OCI-LY1 (cell line): ENCODE results near the gene KRTAP2-1.

Experiments
- H2AFZ ChIP-seq: fragments of 200-600 bp; sonication (generic), shearing (Covaris generic); 2 replicates; pipeline ENCODE4 v1.6.0; 2014; ENCODE audit warnings: antibody characterized with exemption, mild to moderate bottlenecking, low read length
- H3F3A ChIP-seq: fragments of 200-600 bp; sonication (generic), shearing (Covaris generic); 2 replicates; pipeline ENCODE4 v1.6.0; 2014; ENCODE audit warnings: mild to moderate bottlenecking, antibody characterized with exemption, low read length, moderate library complexity; ENCODE audit not compliant: insufficient read depth
- H3K27ac ChIP-seq: fragments of 200-600 bp; sonication (generic); 2 replicates; pipeline ENCODE4 v1.5.1; 2014; ENCODE audit warnings: low read length, mixed run types, mild to moderate bottlenecking, low read depth; ENCODE audit not compliant: poor library complexity, severe bottlenecking
- H3K27me3 ChIP-seq: fragments of 200-600 bp; sonication (generic); 2 replicates; pipeline ENCODE4 v1.6.0; 2014; ENCODE audit warnings: antibody characterized with exemption, mild to moderate bottlenecking, low read length, moderate library complexity; ENCODE audit not compliant: insufficient read depth
- H3K36me3 ChIP-seq: fragments of 200-600 bp; sonication (generic); 2 replicates; pipeline ENCODE4 v1.6.1; 2014; ENCODE audit warnings: mild to moderate bottlenecking, antibody characterized with exemption, low read length, moderate library complexity, mixed read lengths; ENCODE audit not compliant: insufficient read depth
- H3K4me1 ChIP-seq: fragments of 200-600 bp; sonication (generic); 2 replicates; pipeline ENCODE4 v1.5.1; 2014; ENCODE audit warnings: mild to moderate bottlenecking, low read length, moderate library complexity; ENCODE audit not compliant: insufficient read depth, severe bottlenecking
- H3K4me2 ChIP-seq: fragments of 200-600 bp; sonication (generic), shearing (Covaris generic); 2 replicates; pipeline ENCODE4 v1.6.1; 2014; ENCODE audit warnings: low read length
- H3K4me3 ChIP-seq: fragments of 200-600 bp; sonication (generic); 2 replicates; pipeline ENCODE4 v1.5.1; 2014; ENCODE audit warnings: low read length, low read depth, mild to moderate bottlenecking, mixed read lengths; ENCODE audit not compliant: poor library complexity, severe bottlenecking
- H3K79me2 ChIP-seq: fragments of 200-600 bp; shearing (Covaris generic); 2 replicates; pipeline ENCODE4 v1.6.1; 2016; ENCODE audit warnings: mixed run types, low read length, mixed read lengths; ENCODE audit not compliant: insufficient read depth
- H3K9ac ChIP-seq: fragments of 200-600 bp; sonication (generic), shearing (Covaris generic); 2 replicates; pipeline ENCODE4 v1.6.1; 2014; ENCODE audit warnings: mild to moderate bottlenecking, low read length, mixed read lengths
- H3K9me2 ChIP-seq: fragments of 200-600 bp; sonication (generic), shearing (Covaris generic); 2 replicates; pipeline ENCODE4 v1.6.1; 2014; ENCODE audit warnings: low read depth, mild to moderate bottlenecking, low read length, mixed read lengths
- H3K9me3 ChIP-seq: fragments of 200-600 bp; shearing (Covaris generic); 2 replicates; pipeline ENCODE4 v1.6.1; 2014; ENCODE audit warnings: low read length, mixed read lengths
- H4K20me1 ChIP-seq: fragments of 200-600 bp; sonication (generic), shearing (Covaris generic); 2 replicates; pipeline ENCODE4 v1.6.0; 2016; ENCODE audit warnings: mild to moderate bottlenecking, low read length; ENCODE audit not compliant: insufficient read depth
- CTCF ChIP-seq: fragments of 200-600 bp; sonication (generic), shearing (Covaris generic); IDR thresholded peaks from 2 replicates; pipeline ENCODE4 v1.5.1; 2017; ENCODE audit warnings: mild to moderate bottlenecking, antibody characterized with exemption, low read length, moderate library complexity, mixed read lengths
- EZH2 ChIP-seq: fragments of 200-600 bp; sonication (generic), shearing (Covaris generic); IDR thresholded peaks from 2 replicates; pipeline ENCODE4 v1.8.0; 2017; ENCODE audit warnings: borderline replicate concordance, mixed run types, mild to moderate bottlenecking, antibody characterized with exemption, low read length, moderate library complexity, mixed read lengths

Gene KRTAP2-1

GRCh38 chr17:41008811-41009210 lies 38.3 kb downstream of the KRTAP2-1 start, which contains the start of gene KRTAP3-1:
Gene KRTAP3-1 (minus strand): TSS chr17:41009128. CDS start chr17:41009074, 54 bp downstream.
- H3K79me2 ChIP-seq = no peaks in the 10 kb centered on the region
- no peak within 1 kb of the TSS for H3K27ac ChIP-seq
- no peak within 1 kb of the TSS for H2AFZ ChIP-seq
- no peaks in the 10 kb centered on the region for H4K20me1 ChIP-seq
- no peak within 1 kb of the TSS for H3K4me2 ChIP-seq
- H3F3A ChIP-seq = no peaks in the 10 kb centered on the region
- no peaks in the 10 kb centered on the region for H3K36me3 ChIP-seq
- H3K4me1 ChIP-seq = no peaks in the 10 kb centered on the region
- H3K4me3 ChIP-seq = no peak within 1 kb of the TSS
- no peaks in the 10 kb centered on the region for H3K9me3 ChIP-seq
- no peak within 1 kb of the TSS for H3K9ac ChIP-seq
- no peak for TF ChIP-seq EZH2
- TF ChIP-seq CTCF = no peak
- H3K9me2 ChIP-seq = no peaks in the 10 kb centered on the region
- H3K27me3 ChIP-seq = no peaks in the 10 kb centered on the region; the same call in 1 of the 2 replicates

GRCh38 chr17:41004397-41004796 lies 42.7 kb downstream of the KRTAP2-1 start:
- Histone ChIP-seq H3K4me1 (no peaks in the 10 kb centered on the region), H3K4me2 (no peak overlapping the region), H3K9me3 (no peaks in the 10 kb centered on the region), H3K9me2 (no peaks in the 10 kb centered on the region), H3K36me3 (no peaks in the 10 kb centered on the region), H3K4me3 (no peak overlapping the region), H2AFZ (no peak overlapping the region), H3K9ac (no peak overlapping the region), H3K27me3 (no peaks in the 10 kb centered on the region; the same call in 1 of the 2 replicates), H3K79me2 (no peaks in the 10 kb centered on the region), H3F3A (no peaks in the 10 kb centered on the region), H3K27ac (no peak overlapping the region), H4K20me1 (no peaks in the 10 kb centered on the region)
- TF ChIP-seq EZH2 (no peak), CTCF (no peak)

- TF ChIP-seq CTCF (no peak), EZH2 (no peak)
- H3K9ac ChIP-seq = no peak overlapping the region
- H3F3A ChIP-seq = no peaks in the 10 kb centered on the region
- H3K36me3 ChIP-seq = no peaks in the 10 kb centered on the region
- H3K4me3 ChIP-seq = no peak overlapping the region
- no peak overlapping the region for H3K27ac ChIP-seq
- H4K20me1 ChIP-seq = no peaks in the 10 kb centered on the region
- no peak overlapping the region for H3K4me2 ChIP-seq
- H3K27me3 ChIP-seq = no peaks in the 10 kb centered on the region; the same call in 1 of the 2 replicates
- no peaks in the 10 kb centered on the region for H3K79me2 ChIP-seq
- H3K4me1 ChIP-seq = no peaks in the 10 kb centered on the region
- H3K9me3 ChIP-seq = no peaks in the 10 kb centered on the region
- no peaks in the 10 kb centered on the region for H3K9me2 ChIP-seq
- no peak overlapping the region for H2AFZ ChIP-seq
Measured at GRCh38 chr17:41003926-41004325, 43.2 kb downstream of the KRTAP2-1 start.
